GM20431 (cell line): ENCODE results near the gene PLCH1.

Experiments
- in situ Hi-C: fragments of 300-500 bp; cut with MseI, MboI; formaldehyde crosslinking; loops from one replicate; pipeline ENCODE4 v1.15.0; 2020; ENCODE audit warnings: low sequenced_read_pairs; ENCODE audit not compliant: unreplicated experiment

The PLCH1 gene

GRCh38 chr3:155702745-155703591, 41.9 kb downstream of the PLCH1 start:
- in situ Hi-C loops, result loop anchor here (25.0 kb wide), 1 partner anchor 1366 kb away; no protein-coding TSS in a partner anchor

- in situ Hi-C loops, result loop anchor here (25.0 kb wide), 1 partner anchor 1365 kb away; no protein-coding TSS in a partner anchor
Measured at GRCh38 chr3:155701882-155702465, 42.9 kb downstream of the PLCH1 start.

- in situ Hi-C loops, result loop anchor here (25.0 kb wide), 1 partner anchor 335 kb away; no protein-coding TSS in a partner anchor
Measured at GRCh38 chr3:155697542-155697941, 47.3 kb downstream of the PLCH1 start.

GRCh38 chr3:155690921-155691320, 54.0 kb downstream of the PLCH1 start:
- in situ Hi-C loops, result loop anchor here (25.0 kb wide), 1 partner anchor 329 kb away; no protein-coding TSS in a partner anchor

- in situ Hi-C loops, result loop anchor here (25.0 kb wide), 1 partner anchor 326 kb away; no protein-coding TSS in a partner anchor
Measured at GRCh38 chr3:155688481-155688880, 56.4 kb downstream of the PLCH1 start.

- in situ Hi-C loops, result loop anchor here (25.0 kb wide), 1 partner anchor 321 kb away; no protein-coding TSS in a partner anchor
Measured at GRCh38 chr3:155683344-155683720, 61.5 kb downstream of the PLCH1 start.

GRCh38 chr3:155682426-155683343, 62.2 kb downstream of the PLCH1 start:
- in situ Hi-C loops, result loop anchor here (25.0 kb wide), 1 partner anchor 320 kb away; no protein-coding TSS in a partner anchor

GRCh38 chr3:155676252-155676981, 68.5 kb downstream of the PLCH1 start:
- in situ Hi-C loops, result loop anchor here (25.0 kb wide), 1 partner anchor 314 kb away; no protein-coding TSS in a partner anchor

GRCh38 chr3:155675094-155675493, 69.8 kb downstream of the PLCH1 start:
- in situ Hi-C loops, result loop anchor here (25.0 kb wide), 1 partner anchor 313 kb away; no protein-coding TSS in a partner anchor

- in situ Hi-C loops, result no loop called here
Measured at GRCh38 chr3:155673421-155673820, 71.5 kb downstream of the PLCH1 start.

- in situ Hi-C loops, result no loop called here
Measured at GRCh38 chr3:155670335-155670734, 74.5 kb downstream of the PLCH1 start.

- in situ Hi-C loops, result no loop called here
Measured at GRCh38 chr3:155667988-155668387, 76.9 kb downstream of the PLCH1 start.

GRCh38 chr3:155664925-155665695, 79.8 kb downstream of the PLCH1 start:
- in situ Hi-C loops, result no loop called here

GRCh38 chr3:155663467-155664212, 81.2 kb downstream of the PLCH1 start:
- in situ Hi-C loops, result no loop called here

- in situ Hi-C loops, result no loop called here
Measured at GRCh38 chr3:155661760-155662159, 83.1 kb downstream of the PLCH1 start.

- in situ Hi-C loops, result no loop called here
Measured at GRCh38 chr3:155661042-155661441, 83.8 kb downstream of the PLCH1 start.

- in situ Hi-C loops, result no loop called here
Measured at GRCh38 chr3:155658671-155659261, 86.1 kb downstream of the PLCH1 start.
